ENCODE measurements around the gene KAZN.

KAZN gene

DNA sequence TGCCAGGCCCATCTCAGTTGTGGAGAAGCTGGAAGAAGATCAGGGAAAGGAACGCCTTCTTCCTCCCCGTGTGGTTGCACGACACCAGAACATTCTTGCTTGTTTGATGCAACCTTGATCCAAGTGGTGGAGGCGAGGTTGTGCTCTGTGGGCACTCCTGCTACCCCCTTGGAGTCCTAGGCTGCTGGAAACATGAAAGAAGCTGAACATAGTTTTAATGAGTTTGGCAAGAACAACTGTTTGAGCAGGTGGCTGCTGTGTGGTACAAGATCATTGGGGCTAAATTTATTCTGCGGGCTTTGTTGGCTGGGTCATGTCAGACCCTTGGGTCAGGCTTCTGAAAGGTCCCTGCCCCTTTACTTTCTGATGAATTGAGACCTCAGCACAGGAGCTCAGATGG lies 5.9 kb downstream of the KAZN start:
- Histone ChIP-seq H3K4me2 (ENCODE audit: low read length) (no peak overlapping the region), H3K27ac (ENCODE audit: low read depth, low read length, poor library complexity, severe bottlenecking) (no peak overlapping the region), H3K9me3 (ENCODE audit: low read length) (no peaks in the 10 kb centered on the region), H4K20me1 (ENCODE audit: insufficient read depth, low read length) (no peaks in the 10 kb centered on the region), H3K4me3 (ENCODE audit: low read depth, low read length, poor library complexity, severe bottlenecking) (no peak overlapping the region), H3K9ac (ENCODE audit: low read length) (no peak overlapping the region), H3K79me2 (ENCODE audit: insufficient read depth, low read length) (no peaks in the 10 kb centered on the region), H3K9me2 (ENCODE audit: low read depth, low read length) (no peaks in the 10 kb centered on the region), H3K36me3 (ENCODE audit: insufficient read depth, low read length) (no peaks in the 10 kb centered on the region), H3K4me1 (ENCODE audit: insufficient read depth, low read length, severe bottlenecking) (peaks cover 2% of the 10 kb centered on the region), H3K27me3 (ENCODE audit: insufficient read depth, low read length) (0 out of 2 replicates have a peak, but pooled peaks cover 4% of the 10 kb centered on the region), H3F3A (ENCODE audit: insufficient read depth, low read length) (no peaks in the 10 kb centered on the region), H2AFZ (ENCODE audit: low read length) (no peak overlapping the region)
- no peak for TF ChIP-seq EZH2 (IDR thresholded peaks at IDR 0.05; ENCODE audit: borderline replicate concordance, low read length)
- TF ChIP-seq, protein P1, sequence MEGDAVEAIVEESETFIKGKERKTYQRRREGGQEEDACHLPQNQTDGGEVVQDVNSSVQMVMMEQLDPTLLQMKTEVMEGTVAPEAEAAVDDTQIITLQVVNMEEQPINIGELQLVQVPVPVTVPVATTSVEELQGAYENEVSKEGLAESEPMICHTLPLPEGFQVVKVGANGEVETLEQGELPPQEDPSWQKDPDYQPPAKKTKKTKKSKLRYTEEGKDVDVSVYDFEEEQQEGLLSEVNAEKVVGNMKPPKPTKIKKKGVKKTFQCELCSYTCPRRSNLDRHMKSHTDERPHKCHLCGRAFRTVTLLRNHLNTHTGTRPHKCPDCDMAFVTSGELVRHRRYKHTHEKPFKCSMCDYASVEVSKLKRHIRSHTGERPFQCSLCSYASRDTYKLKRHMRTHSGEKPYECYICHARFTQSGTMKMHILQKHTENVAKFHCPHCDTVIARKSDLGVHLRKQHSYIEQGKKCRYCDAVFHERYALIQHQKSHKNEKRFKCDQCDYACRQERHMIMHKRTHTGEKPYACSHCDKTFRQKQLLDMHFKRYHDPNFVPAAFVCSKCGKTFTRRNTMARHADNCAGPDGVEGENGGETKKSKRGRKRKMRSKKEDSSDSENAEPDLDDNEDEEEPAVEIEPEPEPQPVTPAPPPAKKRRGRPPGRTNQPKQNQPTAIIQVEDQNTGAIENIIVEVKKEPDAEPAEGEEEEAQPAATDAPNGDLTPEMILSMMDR (IDR thresholded peaks at IDR 0.05; ENCODE audit: low read length): no peak

DNA sequence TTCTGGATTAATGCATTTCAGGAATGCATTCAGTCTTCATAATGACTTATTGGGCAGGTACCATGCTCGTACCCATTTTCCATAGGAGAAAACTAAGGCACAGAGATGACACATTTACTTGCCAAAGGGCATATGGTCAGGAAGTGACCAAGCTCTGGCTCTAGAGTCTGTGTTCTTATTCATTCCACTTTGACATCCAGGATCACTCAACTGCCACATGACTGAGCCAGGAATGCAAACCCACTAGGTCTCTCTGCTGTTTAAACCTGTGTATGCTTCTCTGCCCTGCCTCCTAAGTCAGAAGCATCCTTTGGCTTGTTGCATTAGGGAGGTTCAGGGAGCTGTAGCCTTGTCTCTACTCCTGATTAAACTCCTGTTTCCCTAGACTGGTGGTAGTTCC lies 7.5 kb downstream of the KAZN start:
- Histone ChIP-seq H3K9me3 (ENCODE audit: low read length) (no peaks in the 10 kb centered on the region), H3K4me1 (ENCODE audit: insufficient read depth, low read length, severe bottlenecking) (peaks cover 2% of the 10 kb centered on the region), H2AFZ (ENCODE audit: low read length) (no peak overlapping the region), H3K4me2 (ENCODE audit: low read length) (no peak overlapping the region), H4K20me1 (ENCODE audit: insufficient read depth, low read length) (no peaks in the 10 kb centered on the region), H3K9ac (ENCODE audit: low read length) (no peak overlapping the region), H3K27me3 (ENCODE audit: insufficient read depth, low read length) (0 out of 2 replicates have a peak, but pooled peaks cover 2% of the 10 kb centered on the region), H3K9me2 (ENCODE audit: low read depth, low read length) (no peaks in the 10 kb centered on the region), H3K27ac (ENCODE audit: low read depth, low read length, poor library complexity, severe bottlenecking) (no peak overlapping the region), H3F3A (ENCODE audit: insufficient read depth, low read length) (no peaks in the 10 kb centered on the region), H3K79me2 (ENCODE audit: insufficient read depth, low read length) (no peaks in the 10 kb centered on the region), H3K36me3 (ENCODE audit: insufficient read depth, low read length) (no peaks in the 10 kb centered on the region), H3K4me3 (ENCODE audit: low read depth, low read length, poor library complexity, severe bottlenecking) (no peak overlapping the region)
- TF ChIP-seq, protein P1 (IDR thresholded peaks at IDR 0.05; ENCODE audit: low read length): no peak
- no peak for TF ChIP-seq EZH2 (IDR thresholded peaks at IDR 0.05; ENCODE audit: borderline replicate concordance, low read length)

GRCh38 chr1:14606632-14607031 lies 8.1 kb downstream of the KAZN start:
- H3K4me3 ChIP-seq (ENCODE audit: low read depth, low read length, poor library complexity, severe bottlenecking): no peak overlapping the region
- no peaks in the 10 kb centered on the region for H3K36me3 ChIP-seq (ENCODE audit: insufficient read depth, low read length)
- no peak overlapping the region for H3K9ac ChIP-seq (ENCODE audit: low read length)
- H3K9me3 ChIP-seq (ENCODE audit: low read length): no peaks in the 10 kb centered on the region
- H3F3A ChIP-seq (ENCODE audit: insufficient read depth, low read length): no peaks in the 10 kb centered on the region
- no peak overlapping the region for H3K27ac ChIP-seq (ENCODE audit: low read depth, low read length, poor library complexity, severe bottlenecking)
- no peaks in the 10 kb centered on the region for H3K79me2 ChIP-seq (ENCODE audit: insufficient read depth, low read length)
- no peaks in the 10 kb centered on the region for H3K9me2 ChIP-seq (ENCODE audit: low read depth, low read length)
- no peak overlapping the region for H2AFZ ChIP-seq (ENCODE audit: low read length)
- H4K20me1 ChIP-seq (ENCODE audit: insufficient read depth, low read length): no peaks in the 10 kb centered on the region
- H3K27me3 ChIP-seq (ENCODE audit: insufficient read depth, low read length): no peaks in the 10 kb centered on the region
- peaks cover 2% of the 10 kb centered on the region for H3K4me1 ChIP-seq (ENCODE audit: insufficient read depth, low read length, severe bottlenecking)
- H3K4me2 ChIP-seq (ENCODE audit: low read length): no peak overlapping the region
- TF ChIP-seq, protein P1 (IDR thresholded peaks at IDR 0.05; ENCODE audit: low read length): peak; percentile 49
- no peak for TF ChIP-seq EZH2 (IDR thresholded peaks at IDR 0.05; ENCODE audit: borderline replicate concordance, low read length)
